GM19025 (cell line): ENCODE measurements around the gene TOMM7.
"Not testable (repeated sequence)": the region's sequence is repeated elsewhere in the genome, so short reads cannot be mapped to it uniquely, and the experiment has no call there.

ENCODE experiments used
- ATAC-seq: cut with Tn5 transposase; IDR thresholded peaks from one replicate; pipeline ENCODE4 v1.9.1; 2021; ENCODE audit warnings: mild to moderate bottlenecking, low read depth, moderate library complexity; ENCODE audit not compliant: unreplicated experiment

TOMM7 gene

DNA sequence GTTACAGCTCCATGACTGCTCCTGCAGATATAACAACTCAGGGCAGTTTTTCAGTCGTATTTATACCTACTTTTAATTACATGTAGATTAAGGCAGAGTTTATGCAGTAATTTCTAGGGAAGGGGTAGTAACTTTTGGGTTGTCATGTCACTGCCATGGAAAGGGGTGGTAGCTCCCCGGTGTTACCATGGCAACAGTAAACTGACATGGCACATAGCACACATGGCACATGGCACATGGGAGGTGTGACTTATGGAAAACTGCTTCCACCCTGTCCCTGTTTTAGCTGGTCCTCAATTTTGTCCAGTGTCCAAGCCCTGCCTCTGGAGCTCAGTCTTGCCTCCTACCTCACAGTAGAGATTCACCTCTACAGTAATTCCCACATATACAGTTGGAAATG lies 3.9 kb upstream of the TOMM7 start:
- ATAC-seq = no peak

DNA sequence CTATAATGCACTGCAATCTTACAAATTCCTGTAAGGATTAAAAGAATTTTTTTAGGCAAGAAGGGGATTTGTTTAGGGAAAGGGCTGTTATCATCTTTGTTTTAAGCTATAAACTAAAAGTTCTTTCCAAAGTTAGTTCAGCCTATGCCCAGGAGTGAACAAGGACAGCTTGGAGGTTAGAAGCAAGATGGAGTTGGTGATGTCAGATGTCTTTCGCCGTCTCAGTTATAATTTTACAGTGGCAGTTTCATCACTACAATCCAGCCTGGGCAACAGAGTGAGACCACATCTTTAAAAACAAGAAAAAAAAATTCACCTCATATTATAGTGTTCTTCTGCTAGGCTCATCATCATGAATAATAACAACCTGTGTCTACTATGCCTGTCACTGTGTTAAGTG lies 2.1 kb upstream of the TOMM7 start:
- no peak for ATAC-seq

DNA sequence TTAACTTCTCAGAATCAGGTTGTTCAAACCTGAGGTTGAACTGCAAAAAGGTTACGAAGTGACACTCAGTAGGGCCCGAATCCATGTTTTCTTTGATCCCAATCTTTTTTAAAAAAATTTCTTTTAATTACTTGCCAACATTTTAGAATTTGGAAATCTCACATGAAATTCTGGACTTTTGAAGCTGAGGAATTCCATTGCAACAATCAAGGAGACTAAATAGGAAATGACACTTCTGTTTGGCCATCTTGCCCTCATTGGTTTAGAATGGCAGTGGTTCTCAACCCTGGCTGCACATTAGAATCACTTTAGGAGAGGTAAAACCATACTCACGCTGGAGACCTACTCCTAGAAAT lies 471 bp upstream of the TOMM7 start:
- no peak for ATAC-seq

DNA sequence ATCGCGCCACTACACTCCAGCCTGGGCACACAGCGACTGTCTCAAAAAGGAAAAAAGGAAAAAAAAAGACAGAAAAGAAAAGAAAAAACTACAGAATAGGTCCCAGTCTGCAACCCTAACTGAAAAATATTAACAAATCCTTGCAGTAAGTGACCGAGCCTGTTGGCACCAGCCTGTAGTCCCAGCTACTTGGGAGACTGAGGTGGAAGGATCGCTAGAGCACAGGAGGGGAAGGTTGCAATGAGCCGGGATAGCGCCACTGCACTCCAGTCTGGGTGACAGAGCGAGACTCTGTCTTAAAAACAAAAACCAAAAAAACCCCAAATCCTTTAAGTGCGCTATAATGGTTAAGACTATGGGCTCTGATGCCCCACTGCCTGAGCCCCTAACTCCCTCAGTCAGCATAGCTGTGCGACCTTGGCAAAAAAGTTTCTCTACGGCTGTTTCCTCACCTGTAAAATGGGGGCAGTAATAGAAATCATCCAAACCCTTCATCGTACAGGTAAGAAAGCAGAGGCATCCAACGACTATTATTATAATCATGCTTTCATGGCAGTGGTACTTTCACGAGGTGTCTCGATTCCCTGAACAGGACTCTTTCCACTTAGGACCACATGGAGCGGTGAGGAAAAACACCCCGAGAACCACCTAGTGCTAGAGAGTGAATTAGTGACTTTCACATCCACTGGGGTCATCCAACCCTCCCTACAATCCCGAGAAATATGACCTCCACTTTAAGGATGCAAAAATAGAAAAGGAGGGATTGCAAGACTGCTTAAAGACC lies 755 bp downstream of the TOMM7 start:
- no peak for ATAC-seq

DNA sequence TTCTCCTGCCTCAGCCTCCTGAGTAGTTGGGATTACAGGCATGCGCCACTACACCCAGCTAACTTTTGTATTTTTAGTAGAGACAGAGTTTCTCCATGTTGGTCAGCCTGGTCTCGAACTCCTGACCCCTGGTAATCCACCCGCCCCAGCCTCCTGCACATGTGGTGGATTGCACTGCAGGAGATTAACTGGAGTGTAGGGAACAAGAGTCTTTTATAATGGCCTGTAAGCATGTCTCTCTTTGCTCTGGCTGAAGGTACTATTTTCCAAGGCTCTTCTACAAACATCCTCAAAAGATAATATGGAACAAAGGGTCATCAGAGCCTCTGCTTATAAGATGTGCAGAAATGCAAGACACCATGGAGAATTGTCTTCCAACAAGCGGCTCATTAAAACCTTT lies 3.2 kb downstream of the TOMM7 start:
- no peak for ATAC-seq

DNA sequence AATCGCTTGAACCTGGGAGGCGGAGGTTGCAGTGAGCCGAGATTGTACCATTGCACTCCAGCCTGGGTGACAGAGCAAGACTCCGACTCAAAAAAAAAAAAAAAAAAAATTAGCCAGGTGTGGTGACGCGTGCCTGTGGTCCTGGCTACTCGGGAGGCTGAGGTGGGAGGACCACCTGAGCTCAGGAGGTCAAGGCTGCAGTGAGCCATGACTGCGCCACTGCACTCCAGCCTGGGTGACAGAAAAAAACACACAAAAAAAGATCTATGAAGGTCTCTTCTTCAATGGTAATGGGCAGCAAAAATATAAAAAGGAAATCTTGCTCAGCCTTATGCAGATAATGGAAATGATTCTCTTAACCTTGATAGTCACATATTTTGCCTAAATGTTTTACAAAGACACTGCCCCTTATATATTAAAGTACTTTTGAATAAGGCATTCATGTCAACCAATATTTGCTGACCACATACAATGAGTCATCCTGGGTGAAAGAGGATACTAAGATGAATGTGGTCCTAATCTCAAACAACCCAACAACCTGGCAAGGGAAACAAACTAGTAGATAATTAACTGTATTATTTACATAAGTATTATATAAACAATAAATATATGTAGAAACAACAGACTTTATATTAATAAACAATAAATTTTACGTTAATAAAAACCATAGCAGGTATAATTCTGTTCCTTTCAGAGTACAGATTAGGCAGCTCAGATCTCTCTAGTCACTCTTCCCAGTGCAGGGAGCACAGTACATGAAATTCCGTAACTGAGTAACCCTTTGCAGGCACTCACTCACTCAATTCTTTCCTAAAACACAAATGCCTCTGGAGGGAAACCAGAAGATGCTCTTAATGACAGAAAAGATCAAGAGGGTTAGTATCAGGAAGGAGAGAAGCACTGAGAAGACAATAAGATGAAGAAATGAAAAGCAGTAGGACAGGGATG lies 8.1 kb downstream of the TOMM7 start:
- no peak for ATAC-seq

DNA sequence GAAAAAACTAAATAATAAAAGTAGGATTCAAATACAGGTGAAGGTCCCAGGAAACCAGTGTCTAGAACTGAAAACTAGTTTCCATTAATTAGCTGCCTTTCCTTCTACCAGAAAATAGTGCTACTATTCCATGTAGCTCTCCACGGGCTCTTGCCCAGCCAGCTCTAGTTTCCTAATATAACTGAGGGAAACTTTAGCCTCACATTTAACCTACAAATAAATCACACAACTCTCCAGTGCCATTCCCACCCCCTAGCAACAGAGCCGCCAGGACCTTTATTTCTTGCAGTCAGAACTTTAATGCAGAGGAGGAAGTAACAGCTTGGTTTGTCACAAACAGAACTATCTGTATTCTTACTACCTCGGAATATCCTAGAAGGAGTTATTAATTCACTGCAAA lies 10.3 kb downstream of the TOMM7 start:
- ATAC-seq = no peak

DNA sequence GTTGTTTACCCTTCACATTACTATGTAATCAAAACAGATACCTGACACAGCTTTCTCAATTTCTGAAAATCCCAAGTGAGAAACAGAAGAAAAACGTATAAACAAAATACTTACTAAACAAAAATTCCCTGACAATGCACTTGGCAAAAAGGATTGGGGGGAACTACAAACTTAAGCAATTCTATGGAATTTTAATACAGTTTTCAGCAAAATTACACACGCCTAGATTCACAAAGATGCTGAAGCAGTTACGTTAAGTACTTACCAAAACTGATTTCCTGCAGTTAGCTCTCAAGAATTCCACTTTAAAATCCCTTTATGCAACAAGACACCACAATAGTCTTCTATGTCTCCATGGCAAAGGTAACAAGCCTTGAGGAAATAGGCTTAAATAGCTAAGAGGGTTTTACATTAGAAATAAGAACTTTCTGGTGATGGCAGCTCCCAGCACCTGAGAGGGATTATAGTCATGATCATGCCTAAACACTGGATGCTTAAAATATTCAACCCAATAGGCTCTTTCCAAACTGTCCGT lies 10.8 kb downstream of the TOMM7 start:
- ATAC-seq = no peak

DNA sequence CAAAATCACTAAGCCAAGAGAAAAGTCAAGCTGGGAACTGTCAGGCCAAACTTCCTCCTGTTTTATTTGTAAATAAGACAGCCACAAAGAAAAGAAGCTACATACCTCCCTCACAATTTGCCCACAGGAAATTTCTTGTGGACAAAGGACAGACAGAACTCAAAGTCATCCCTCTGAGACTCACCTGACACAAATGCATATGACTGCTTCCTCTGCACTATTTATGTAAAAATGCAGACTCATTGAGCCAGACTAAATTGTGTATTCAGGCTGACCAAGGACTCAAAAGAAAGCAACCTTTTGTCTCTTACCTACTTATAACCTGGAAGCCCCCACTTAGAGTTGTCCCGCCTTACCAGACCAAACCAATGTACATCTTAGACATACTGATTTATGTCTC lies 11.8 kb downstream of the TOMM7 start:
- ATAC-seq = no peak

DNA sequence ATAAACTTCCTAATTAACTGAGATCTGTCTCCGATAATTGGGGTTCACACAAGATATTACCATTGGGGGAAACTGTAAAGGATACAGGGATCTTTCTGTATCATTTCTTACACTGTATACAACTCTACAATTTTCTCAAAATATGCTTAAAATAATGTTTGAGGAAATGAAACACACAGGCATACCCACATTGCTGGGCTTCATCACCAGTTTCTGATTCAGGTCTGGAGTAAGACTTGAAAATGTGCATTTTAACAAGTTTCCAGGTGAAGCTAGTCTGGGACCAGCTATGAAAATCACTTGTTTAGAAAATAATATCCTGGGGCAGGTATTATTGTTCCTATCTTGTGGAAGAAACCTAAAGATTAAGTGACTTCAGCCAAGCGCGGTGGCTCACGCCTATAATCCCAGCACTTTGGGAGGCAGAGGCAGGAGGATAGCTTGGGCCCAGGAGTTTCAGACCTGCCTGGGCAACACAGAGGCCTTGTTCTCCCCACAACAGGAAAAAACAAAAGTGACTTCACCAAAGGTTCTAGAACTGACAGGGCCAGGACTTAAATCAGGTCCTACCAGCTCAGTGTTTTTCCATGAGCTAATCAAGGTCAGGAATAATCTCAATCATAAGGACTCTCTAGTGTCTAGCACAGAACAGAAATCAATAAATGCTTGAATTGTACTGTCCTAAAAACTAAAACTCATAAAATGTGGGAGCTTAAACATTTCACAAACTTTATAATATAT lies 12.6 kb downstream of the TOMM7 start:
- no peak for ATAC-seq

DNA sequence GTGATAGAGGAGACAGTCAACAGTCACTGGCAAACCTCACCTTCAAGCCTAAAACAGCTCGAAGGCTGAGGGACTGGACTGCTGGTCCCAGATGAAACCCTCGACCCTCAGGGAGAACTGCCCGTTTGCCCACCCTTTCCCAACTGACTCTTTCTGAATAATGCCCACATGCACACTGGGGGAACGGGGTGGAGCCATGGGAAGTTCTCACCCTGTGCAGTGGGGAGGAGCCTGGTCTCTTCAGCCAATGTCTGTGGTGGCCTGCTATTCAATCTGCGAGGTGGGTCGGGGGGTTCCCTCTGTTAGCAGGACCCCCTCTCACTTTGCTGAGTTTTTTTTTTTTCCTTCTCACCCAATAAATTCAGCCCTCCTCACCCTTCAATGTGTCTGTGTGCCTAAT lies 14.5 kb downstream of the TOMM7 start:
- ATAC-seq = no peak

DNA sequence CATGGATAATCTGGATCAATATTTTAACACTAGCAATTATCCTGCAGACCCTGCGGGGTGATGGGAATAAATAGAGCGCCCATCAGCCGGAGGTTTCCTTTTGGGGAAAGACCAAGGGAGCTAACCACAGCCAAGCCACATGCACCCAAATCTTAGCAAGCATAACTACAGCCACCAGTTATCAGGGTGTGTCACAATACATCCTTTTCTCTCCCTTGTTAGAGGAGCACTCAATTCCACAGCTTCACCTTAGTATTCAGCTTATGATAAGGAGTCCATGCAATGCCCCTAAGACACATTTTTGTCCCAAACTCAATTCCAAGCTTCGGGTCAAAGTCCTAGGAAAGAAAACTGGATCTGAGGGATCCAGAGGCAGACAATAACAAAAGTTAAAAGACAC lies 15.9 kb downstream of the TOMM7 start:
- ATAC-seq = no peak

DNA sequence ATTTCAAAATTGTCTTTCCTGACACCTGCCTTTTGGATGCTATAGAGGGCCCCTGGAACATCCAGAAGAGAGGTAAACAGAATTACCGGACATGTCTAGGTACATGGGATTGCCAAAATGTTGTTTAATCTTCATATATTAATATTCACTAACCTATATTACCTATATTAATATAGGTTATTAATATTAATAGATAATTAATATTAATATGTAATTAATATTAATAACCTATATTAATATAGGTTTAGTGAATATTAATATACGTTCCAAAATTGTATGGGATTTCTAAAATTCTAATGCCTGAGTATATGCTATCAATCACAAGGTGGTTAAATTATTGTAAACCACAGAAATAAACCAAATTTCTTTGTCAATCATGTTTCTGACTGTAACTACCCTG lies 17.4 kb downstream of the TOMM7 start:
- ATAC-seq = no peak

DNA sequence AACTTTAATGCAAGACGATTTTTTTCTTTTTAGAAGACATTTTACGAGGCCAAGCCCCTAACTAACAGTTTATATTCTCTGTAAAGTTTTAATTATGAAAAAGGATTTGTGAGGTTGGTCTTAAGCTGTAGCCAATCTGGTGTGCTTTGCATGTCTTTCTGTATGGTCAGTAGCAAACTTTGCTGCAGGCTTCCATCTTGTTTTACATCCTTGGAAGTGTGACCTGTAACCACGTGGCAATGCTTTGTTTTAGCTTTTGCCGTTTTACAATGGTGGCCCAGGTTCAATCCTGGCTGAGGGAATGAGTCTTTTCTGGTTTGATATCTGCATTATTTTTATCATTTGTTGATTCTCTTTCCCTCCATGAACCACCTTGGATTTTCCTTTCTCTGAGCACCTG lies 19.8 kb downstream of the TOMM7 start:
- not testable (repeated sequence) for ATAC-seq

DNA sequence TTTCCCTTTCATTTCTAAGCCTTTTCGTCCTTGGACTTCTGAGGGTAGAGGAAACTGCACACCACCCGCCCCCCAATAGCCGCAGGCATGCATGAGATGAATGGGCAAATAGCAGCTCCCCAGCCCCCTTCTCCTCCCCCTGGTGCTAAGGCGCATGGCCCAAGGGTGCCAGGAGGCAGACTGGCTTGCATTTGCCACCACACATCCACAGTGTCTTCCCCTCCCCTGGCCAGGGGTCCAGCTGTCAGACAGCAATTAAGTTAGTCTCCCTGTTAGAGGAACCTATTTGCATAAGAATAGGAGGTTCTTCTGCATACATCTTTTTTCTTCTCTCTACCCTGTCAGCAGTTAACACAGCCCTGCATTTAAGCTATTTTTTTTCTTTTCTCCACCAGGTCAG lies 20.2 kb downstream of the TOMM7 start:
- no peak for ATAC-seq

DNA sequence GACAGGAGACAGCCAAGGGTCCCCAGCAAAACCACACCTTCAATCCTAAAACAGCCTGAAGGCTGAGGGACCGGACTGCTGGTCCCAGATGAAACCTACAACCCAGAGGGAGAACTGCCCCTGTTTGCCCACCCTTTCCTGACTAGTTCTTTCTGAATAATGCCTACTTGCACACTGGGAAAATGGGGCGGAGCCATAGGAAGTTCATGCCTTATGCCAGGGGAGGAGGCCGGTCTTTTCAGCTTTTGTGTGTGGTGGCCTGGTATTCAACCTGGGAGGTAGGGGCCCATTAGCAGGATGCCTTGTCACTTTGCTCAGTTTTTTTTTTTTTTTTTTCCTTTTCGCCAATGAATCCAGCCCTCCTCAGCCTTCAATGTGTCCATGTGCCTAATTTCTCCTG lies 20.7 kb downstream of the TOMM7 start:
- ATAC-seq = no peak

DNA sequence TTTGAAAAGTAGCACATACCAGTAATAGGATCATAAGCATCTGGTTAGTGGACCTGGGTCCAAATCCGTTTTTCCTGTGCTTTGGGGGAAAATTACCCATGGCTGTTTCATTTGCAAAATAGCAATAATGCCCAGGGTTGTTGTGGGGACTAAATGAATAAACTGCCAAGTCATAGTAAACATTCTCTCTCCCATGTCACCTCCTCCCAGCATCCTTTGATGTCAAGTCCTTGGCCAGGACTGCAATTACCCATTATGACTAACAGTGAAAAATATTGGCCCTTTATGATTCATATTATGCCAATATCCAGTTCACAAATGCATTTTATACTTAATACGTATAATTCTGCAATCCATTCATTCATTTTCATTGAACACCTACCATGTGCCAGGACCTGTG lies 23.0 kb downstream of the TOMM7 start:
- ATAC-seq = no peak

DNA sequence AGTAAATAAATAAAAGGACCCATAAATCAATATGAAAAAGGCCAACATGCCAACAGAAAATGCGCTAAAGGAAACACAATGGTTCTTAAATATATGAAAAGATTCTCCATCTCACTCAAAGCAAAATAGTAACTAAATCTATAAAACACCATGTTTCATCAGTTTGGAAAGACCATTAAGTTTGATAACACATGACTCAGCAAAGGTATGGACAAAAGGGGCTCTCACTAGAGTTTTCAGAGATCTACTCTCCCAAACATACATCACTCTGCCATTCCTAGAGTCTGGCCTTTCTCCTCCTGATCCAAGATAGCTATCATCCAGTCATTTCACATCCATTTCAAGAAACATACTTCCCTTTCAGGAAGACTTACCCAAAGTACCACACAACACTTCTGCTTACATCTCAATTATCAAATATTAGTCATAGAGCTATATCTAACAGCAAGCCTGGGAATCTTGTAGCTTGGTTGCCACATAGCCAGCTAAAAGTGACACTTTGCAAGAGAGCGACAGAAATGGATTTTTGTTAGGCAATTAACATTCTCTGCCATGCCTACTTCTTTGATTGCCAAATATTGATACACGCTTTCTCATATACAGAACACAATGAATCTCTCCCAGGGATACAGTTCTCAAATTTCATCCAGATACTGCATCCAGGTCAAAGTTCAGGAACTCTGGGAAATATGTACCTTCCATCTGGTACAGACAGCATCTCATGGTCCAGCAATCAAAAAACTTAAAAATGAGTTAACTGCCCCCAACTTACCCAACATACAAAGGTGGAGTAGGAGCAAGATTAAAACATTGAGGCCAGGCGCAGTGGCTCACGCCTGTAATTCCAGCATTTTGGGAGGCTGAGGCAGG lies 28.8 kb downstream of the TOMM7 start:
- ATAC-seq = no peak

DNA sequence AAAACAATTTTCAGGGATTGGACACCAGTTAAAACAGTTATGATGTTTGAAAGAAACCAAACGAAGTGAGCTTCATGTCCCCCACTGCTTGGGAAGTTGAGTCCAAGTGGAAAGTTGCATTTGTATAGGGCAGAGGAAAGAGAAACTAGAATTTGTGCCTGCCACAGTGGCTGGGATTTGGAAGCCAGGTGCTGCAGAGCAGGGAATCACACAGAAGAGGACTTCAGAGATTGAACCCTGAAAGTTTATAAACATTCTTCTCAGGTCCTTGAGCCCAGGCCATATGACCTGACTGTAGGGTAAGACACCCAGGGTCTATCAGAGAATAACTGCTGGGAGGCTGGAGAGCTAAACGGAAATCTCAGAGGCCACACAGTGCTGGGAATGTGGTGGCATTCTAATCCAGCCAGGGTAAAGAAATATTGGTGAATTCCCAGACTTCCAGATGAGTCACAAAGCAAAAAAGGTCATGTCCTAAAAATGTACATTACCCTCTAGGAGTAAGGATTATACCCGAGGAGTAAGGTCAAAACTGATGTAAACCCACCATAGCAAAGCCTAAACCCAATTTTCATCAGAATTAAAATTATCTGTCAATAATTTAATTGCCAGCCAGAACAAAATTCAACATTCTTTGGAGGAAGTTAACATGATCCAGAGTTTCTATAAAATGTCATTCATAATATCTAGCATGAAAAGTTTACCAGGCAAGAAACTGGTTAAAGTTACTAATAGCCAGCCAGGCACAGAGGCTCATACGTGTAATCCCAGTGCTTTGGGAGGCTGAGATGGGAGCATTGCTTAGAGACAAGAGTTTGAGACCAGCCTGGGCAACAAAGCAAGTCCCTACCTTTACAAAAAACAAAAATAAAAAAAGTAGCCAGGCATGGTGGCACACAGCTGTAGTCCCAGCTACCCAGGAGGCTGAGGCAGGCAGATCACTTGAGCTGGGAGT lies 31.2 kb downstream of the TOMM7 start:
- ATAC-seq = no peak
